Measurements from ENCODE around the gene HERC4.

HERC4 gene

GRCh38 chr10:67959839-67960476, 115.1 kb downstream of the HERC4 start:
- no peak for DNase-seq

- DNase-seq = no peak
Measured at GRCh38 chr10:67955614-67956013, 119.5 kb downstream of the HERC4 start.

GRCh38 chr10:67943917-67944316, 131.2 kb downstream of the HERC4 start:
- DNase-seq = no peak

- DNase-seq = no peak
Measured at GRCh38 chr10:67936416-67936815, 138.7 kb downstream of the HERC4 start.

- no peak for DNase-seq
Measured at GRCh38 chr10:67935223-67935622, 139.9 kb downstream of the HERC4 start.

- no peak for DNase-seq
Measured at GRCh38 chr10:67934336-67934735, 140.7 kb downstream of the HERC4 start.

GRCh38 chr10:67933199-67933598, 141.9 kb downstream of the HERC4 start:
- DNase-seq = no peak

GRCh38 chr10:67926951-67927350, 148.1 kb downstream of the HERC4 start:
- DNase-seq = no peak

- DNase-seq = no peak
Measured at GRCh38 chr10:67925449-67926005, 149.6 kb downstream of the HERC4 start.

- DNase-seq = no peak
Measured at GRCh38 chr10:67924136-67924535, 150.9 kb downstream of the HERC4 start.

GRCh38 chr10:67923551-67923950, 151.5 kb downstream of the HERC4 start:
- no peak for DNase-seq

GRCh38 chr10:67921065-67921464, 154.0 kb downstream of the HERC4 start:
- DNase-seq = no peak

- no peak for DNase-seq
Measured at GRCh38 chr10:67917679-67918078, 157.4 kb downstream of the HERC4 start.

- DNase-seq = no peak
Measured at GRCh38 chr10:67917169-67917568, 157.9 kb downstream of the HERC4 start.

- DNase-seq = no peak
Measured at GRCh38 chr10:67914777-67915340, 160.2 kb downstream of the HERC4 start.

- DNase-seq = no peak
Measured at GRCh38 chr10:67912331-67912946, 162.6 kb downstream of the HERC4 start.

GRCh38 chr10:67903581-67903980, 171.5 kb downstream of the HERC4 start:
- DNase-seq = no peak

- DNase-seq = no peak
Measured at GRCh38 chr10:67893637-67894036, 181.4 kb downstream of the HERC4 start.

- DNase-seq = peak; percentile 84
Measured at GRCh38 chr10:67884842-67885670, 190.0 kb downstream of the HERC4 start.

- peak; percentile 96 for DNase-seq
Measured at GRCh38 chr10:67884313-67884841, 190.7 kb downstream of the HERC4 start, which contains the start of gene SIRT1. SIRT1 (plus strand) TSS chr10:67884656; CDS start chr10:67884722, 66 bp downstream.

GRCh38 chr10:67883710-67884312, 191.3 kb downstream of the HERC4 start:
- DNase-seq = no peak

GRCh38 chr10:67878133-67878532, 196.9 kb downstream of the HERC4 start:
- no peak for DNase-seq
